ENCODE measurements around the gene PCCA.
A peak's percentile ranks its signal among the peaks of the same experiment; 100 is the strongest.
"Not testable (repeated sequence)": the region's sequence is repeated elsewhere in the genome, so short reads cannot be mapped to it uniquely, and the experiment has no call there.

The PCCA gene

DNA sequence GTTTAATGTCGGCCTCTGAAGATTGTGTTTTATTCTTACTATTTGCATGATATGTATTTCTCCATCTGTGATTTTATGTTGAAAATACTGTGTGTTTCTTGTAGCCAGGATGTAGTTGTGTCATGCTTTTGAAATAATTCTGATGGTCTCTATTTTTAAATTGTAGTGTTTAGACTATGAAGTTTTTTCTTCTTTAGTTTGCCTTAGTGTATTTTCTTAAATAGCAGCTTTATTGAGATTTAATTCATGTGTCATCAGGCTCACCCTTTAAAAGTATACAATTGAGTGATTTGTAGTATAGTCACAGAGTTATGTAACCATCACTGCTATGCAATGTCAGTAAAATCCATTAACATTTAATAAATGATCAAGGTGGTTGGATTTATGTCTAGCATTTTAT lies 74.5 kb downstream of the PCCA start:
- in situ Hi-C loops (cut with MboI; ENCODE audit: low sequenced_read_pairs), result no loop called here
- H3K9me3 ChIP-seq, result no peaks in the 10 kb centered on the region
- H3K36me3 ChIP-seq (replicated peaks), result no peaks in the 10 kb centered on the region
- peaks cover 4% of the 10 kb centered on the region for H3K4me1 ChIP-seq
- H3K4me3 ChIP-seq, result no peak overlapping the region
- no peaks in the 10 kb centered on the region for H3K27me3 ChIP-seq (ENCODE audit: low read depth)
- no peak for DNase-seq (ENCODE audit: low spot score in 2 of 2)

DNA sequence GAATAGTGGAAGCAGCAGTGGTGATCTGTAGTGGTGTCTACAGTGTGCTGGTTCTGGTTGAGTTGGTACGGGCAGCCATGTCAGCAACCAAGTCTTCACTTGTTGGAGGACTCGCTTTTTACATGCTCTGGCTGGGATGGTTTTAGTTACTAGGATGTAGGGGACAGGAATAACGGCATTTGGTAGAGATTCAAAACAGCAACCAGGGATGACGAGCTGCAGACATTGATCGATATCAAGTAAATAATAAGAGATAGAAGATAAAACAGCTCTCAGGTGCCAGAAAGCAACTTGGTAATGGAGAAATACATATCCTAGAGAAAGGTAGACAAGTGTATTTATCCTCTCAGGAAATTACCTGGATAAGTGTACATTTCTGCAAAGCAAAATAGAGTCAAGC lies 84.3 kb downstream of the PCCA start:
- no peak overlapping the region for H3K4me3 ChIP-seq
- H3K36me3 ChIP-seq (replicated peaks), result no peaks in the 10 kb centered on the region
- H3K4me1 ChIP-seq, result peaks cover 22% of the 10 kb centered on the region
- H3K27me3 ChIP-seq (ENCODE audit: low read depth), result no peaks in the 10 kb centered on the region
- no peak for DNase-seq (ENCODE audit: low spot score in 2 of 2)
- H3K9me3 ChIP-seq, result no peaks in the 10 kb centered on the region
- in situ Hi-C loops (cut with MboI; ENCODE audit: low sequenced_read_pairs), result no loop called here

DNA sequence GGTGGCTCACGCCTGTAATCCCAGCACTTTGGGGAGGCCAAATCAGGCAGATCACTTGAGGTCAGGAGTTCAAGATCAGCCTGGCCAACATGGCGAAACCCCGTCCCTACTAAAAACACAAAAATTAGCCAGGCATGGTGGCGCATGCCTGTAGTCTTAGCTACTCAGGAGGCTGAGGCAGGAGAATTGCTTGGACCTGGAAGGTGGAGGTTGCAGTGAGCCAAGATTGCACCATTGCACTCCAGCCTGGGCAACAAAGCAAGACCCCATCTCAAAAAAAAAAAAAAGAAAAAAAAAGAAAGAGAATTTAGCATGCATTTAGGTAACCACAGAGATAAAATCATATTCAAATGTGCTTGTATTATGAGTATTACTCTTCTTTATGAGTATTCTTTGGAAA lies 85.6 kb downstream of the PCCA start:
- H3K27me3 ChIP-seq (ENCODE audit: low read depth); DNase-seq (ENCODE audit: low spot score in 2 of 2); H3K4me3 ChIP-seq; H3K9me3 ChIP-seq; H3K4me1 ChIP-seq; in situ Hi-C loops (cut with MboI; ENCODE audit: low sequenced_read_pairs); H3K36me3 ChIP-seq (replicated peaks): not testable (repeated sequence)

DNA sequence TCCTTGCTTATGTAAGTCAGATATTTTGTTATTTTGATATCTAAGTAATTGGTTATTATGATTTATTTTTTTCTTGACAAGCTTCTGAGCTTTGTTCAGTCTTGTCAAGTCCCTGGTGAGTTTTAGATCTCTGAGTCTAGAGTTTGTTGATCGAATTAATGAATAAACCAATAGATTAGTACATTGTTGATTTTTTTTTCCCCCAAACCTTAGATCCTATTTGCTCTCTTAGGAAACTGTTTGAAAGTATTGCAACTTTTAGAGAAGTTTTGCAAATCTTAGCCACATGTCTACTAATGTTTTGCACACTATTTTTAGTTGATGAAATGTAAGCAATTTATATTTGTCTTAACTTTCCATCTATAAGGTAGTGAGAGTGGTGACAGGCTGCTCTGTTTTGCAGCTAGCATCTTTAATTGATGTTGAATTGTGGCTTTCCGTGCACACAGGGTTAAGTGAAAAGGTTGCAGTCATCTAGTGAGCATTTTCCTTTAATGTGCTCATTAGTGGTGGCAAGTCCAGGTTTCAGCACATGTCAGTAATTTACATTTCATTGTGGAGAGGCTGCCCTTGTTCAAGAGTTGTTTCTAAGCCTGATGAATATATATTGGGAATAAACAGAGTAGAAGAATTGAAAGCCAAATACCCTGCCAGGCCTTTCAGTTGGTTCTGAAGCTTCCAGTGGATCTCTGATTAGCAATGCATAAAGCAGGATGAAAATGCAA lies 86.3 kb downstream of the PCCA start:
- Histone ChIP-seq H3K4me3 (no peak overlapping the region), H3K36me3 (replicated peaks) (no peaks in the 10 kb centered on the region), H3K4me1 (peaks cover 10% of the 10 kb centered on the region), H3K9me3 (no peaks in the 10 kb centered on the region), H3K27me3 (ENCODE audit: low read depth) (no peaks in the 10 kb centered on the region)
- peak; percentile 11 to 28 for DNase-seq (ENCODE audit: low spot score in 2 of 2)
- in situ Hi-C loops (cut with MboI; ENCODE audit: low sequenced_read_pairs), result no loop called here

DNA sequence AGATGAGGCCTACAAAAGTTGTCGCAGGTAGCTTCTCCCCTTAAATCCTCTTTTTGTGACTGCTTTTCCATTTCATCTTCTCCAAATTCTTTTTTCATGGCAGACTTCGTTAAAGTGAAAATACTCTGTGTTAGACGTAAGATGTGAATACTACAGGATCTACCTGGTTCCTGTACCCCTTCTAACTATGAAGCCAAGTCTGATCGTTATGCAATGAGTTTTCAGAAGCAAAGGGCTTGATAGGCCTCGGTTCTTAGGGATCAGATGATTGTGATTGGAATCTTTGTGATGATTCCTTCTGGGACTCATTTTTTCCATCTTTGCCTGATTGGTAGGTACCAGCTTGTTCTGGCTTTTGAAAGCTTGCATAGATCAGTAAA lies 86.9 kb downstream of the PCCA start:
- DNase-seq (ENCODE audit: low spot score in 2 of 2), result no peak
- no peaks in the 10 kb centered on the region for H3K36me3 ChIP-seq (replicated peaks)
- in situ Hi-C loops (cut with MboI; ENCODE audit: low sequenced_read_pairs), result no loop called here

DNA sequence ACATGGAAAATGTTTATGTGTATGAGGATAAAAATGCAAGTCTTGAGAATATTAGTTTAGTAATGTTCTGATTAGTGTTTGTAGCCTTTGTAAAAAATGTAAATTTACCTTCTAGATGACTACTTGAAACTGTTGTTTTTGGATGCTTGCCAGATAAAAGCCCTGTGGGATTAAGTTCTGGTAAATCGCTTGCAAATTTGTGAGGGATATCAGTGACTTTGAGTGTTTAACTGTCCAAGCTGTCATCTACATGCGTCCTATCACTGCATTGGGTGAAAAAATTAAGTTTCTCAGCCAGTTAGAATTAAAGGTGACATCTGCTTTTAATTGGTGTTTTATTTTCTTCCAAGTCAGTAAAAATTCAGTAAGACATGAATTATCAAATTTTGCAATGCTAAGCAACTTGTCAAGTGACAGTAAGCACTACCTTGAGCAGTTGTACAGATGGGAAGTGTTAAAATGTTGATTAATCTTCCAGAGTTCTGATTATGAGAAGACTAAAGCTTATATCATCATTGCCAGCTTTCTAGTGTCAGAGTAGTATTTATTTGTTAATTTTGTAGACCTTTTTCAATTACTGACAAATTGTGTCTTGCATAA lies 88.0 kb downstream of the PCCA start:
- Histone ChIP-seq H3K36me3 (replicated peaks) (no peaks in the 10 kb centered on the region), H3K4me3 (no peak overlapping the region), H3K9me3 (no peaks in the 10 kb centered on the region), H3K4me1 (peaks cover 10% of the 10 kb centered on the region), H3K27me3 (ENCODE audit: low read depth) (no peaks in the 10 kb centered on the region)
- in situ Hi-C loops (cut with MboI; ENCODE audit: low sequenced_read_pairs), result no loop called here
- DNase-seq (ENCODE audit: low spot score in 2 of 2), result peak; percentile 57 to 71

More for the DNA sequence above, 86.9 kb downstream of the PCCA start:
- no peaks in the 10 kb centered on the region for H3K27me3 ChIP-seq (ENCODE audit: low read depth)
- peaks cover 10% of the 10 kb centered on the region for H3K4me1 ChIP-seq
- no peaks in the 10 kb centered on the region for H3K9me3 ChIP-seq
- no peak overlapping the region for H3K4me3 ChIP-seq

DNA sequence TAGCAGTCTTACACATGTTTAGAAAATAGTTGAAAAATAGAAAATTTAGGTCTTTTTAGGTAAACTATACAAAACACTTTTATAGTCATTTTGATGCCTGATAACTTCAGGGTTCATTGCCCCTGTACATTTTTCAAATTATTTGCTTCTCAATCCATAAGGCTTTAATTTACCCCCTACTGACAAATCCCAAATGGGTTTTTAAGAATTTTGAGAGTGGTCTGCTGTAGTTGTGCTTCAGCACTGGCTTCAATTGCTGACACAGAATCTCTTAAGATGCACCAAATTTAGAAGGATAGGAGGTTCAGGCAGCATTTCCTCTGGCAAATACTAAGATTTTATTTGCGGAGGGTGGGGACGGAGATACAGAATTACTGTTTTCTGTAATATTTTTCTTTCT lies 89.4 kb downstream of the PCCA start:
- Histone ChIP-seq H3K27me3 (ENCODE audit: low read depth) (no peaks in the 10 kb centered on the region), H3K36me3 (replicated peaks) (no peaks in the 10 kb centered on the region), H3K9me3 (no peaks in the 10 kb centered on the region), H3K4me1 (peaks cover 10% of the 10 kb centered on the region), H3K4me3 (no peak overlapping the region)
- DNase-seq (ENCODE audit: low spot score in 2 of 2), result no peak
- in situ Hi-C loops (cut with MboI; ENCODE audit: low sequenced_read_pairs), result no loop called here

DNA sequence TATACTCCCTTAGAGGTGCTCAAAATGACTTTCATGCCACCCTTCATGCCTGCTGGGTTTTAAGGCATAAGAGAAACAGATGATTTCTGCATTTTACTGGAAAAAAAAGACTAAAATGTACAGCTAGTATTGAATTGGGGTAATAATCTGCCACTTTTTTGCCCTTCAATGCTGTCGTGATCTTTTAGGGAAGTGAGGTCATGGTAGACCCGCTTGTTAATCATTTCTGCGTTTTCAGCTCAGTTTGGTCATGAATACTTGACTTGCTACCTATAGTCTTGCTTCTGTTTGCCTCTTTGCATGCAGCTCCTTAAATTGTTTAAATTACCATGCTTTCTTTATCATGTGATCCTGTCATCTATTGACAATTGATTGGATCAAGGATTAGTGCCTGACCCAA lies 90.4 kb downstream of the PCCA start:
- in situ Hi-C loops (cut with MboI; ENCODE audit: low sequenced_read_pairs), result no loop called here

DNA sequence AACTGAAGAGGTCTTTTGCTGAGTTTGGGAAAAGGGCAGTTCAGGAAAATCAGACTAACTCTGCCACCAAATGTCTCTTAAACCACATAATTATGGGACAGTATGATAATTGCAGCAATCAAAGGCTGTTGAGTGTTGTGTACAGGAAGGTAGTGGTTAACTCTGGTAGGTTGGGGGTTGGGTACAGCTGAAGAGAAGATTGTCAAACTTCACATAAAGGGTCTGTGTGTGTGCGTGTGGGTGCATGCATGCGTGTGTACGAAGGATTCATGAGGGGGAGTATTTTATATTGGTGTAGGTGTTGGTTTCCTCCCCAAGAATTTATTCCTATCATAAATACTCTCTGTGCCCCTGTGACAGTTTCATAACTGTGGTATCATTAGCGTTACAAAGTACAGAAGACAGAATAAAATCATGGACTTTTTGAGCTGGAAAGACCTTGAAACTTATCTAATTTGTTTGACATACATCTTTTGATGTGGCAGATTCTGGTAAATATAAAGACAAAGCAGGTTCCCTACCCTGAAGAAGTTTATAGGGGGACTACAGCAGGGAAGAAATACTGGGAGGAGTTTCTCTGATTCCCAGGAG lies 94.1 kb downstream of the PCCA start:
- no peaks in the 10 kb centered on the region for H3K27me3 ChIP-seq (ENCODE audit: low read depth)
- H3K9me3 ChIP-seq, result no peaks in the 10 kb centered on the region
- in situ Hi-C loops (cut with MboI; ENCODE audit: low sequenced_read_pairs), result no loop called here
- no peak overlapping the region for H3K4me3 ChIP-seq
- no peak for DNase-seq (ENCODE audit: low spot score in 2 of 2)
- H3K36me3 ChIP-seq (replicated peaks), result no peaks in the 10 kb centered on the region
- H3K4me1 ChIP-seq, result no peaks in the 10 kb centered on the region

More for the DNA sequence above, 90.4 kb downstream of the PCCA start:
- H3K27me3 ChIP-seq (ENCODE audit: low read depth), result no peaks in the 10 kb centered on the region
- H3K4me3 ChIP-seq, result no peak overlapping the region
- no peaks in the 10 kb centered on the region for H3K36me3 ChIP-seq (replicated peaks)
- no peaks in the 10 kb centered on the region for H3K9me3 ChIP-seq
- DNase-seq (ENCODE audit: low spot score in 2 of 2), result no peak
- H3K4me1 ChIP-seq, result peaks cover 10% of the 10 kb centered on the region

DNA sequence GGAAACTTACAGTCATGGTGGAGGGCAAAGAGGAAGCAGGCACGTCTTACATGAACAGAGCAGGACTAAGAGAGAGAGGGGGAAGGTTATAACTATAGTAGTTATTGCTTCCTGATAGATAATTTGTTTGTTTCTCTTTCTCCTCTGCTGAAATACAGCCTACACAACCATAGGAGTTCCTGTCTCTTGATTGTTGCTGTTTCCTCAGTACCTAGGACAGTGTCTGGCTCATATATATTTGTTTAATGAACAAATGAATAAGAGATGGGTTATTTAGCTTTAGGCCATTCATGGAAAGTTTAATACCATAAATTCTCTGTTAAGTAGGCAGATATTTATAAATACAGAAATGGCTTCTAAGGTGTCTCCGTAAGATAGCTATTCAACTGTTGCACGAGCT lies 95.2 kb downstream of the PCCA start:
- no peak for DNase-seq (ENCODE audit: low spot score in 2 of 2)
- no peaks in the 10 kb centered on the region for H3K9me3 ChIP-seq
- H3K4me1 ChIP-seq, result no peaks in the 10 kb centered on the region
- no peaks in the 10 kb centered on the region for H3K36me3 ChIP-seq (replicated peaks)
- in situ Hi-C loops (cut with MboI; ENCODE audit: low sequenced_read_pairs), result no loop called here
- no peaks in the 10 kb centered on the region for H3K27me3 ChIP-seq (ENCODE audit: low read depth)
- H3K4me3 ChIP-seq, result no peak overlapping the region

DNA sequence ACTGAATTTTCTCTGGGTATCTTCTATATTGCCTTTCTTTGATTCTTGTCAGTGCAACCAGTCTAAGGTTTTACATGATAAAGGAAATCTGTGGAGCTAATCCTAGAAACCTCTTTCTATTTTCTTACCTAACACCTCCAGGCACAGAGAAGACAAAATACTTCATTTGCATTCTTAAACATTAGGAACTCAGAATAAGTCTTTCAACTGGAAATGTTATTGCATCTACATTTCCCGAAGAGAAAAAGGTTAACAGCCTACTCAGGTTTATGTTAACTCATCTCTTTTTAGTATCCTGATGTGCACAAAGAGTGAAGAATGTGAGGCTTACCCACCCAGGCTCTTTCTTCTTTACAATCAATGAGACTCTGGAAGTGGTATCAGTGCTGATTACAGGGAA lies 106.7 kb downstream of the PCCA start:
- Histone ChIP-seq H3K4me3 (no peak overlapping the region), H3K4me1 (peaks cover 14% of the 10 kb centered on the region), H3K9me3 (no peaks in the 10 kb centered on the region), H3K27me3 (ENCODE audit: low read depth) (peaks cover 5% of the 10 kb centered on the region), H3K36me3 (replicated peaks) (no peaks in the 10 kb centered on the region)
- DNase-seq (ENCODE audit: low spot score in 2 of 2), result peak; percentile 39 to 100
- in situ Hi-C loops (cut with MboI; ENCODE audit: low sequenced_read_pairs), result no loop called here

DNA sequence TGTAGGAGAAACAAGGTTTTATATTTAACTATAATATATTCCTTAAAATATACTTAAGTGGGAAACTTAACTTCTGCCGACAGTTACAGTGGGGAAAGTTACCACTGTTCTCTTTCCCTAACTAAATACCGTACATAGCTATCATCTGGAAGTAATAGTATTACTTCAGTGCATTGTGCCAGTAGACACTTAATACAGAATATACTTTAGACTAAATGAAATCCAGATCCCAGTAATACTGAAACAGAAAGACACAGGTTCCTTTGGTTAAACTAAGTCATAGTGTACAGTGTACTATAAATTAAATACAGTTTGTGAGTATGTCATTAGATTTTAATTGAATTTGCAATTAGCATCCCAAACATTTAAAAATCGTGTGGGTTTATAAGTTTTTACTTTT lies 107.5 kb downstream of the PCCA start:
- no peaks in the 10 kb centered on the region for H3K9me3 ChIP-seq
- H3K36me3 ChIP-seq (replicated peaks), result no peaks in the 10 kb centered on the region
- in situ Hi-C loops (cut with MboI; ENCODE audit: low sequenced_read_pairs), result no loop called here
- peaks cover 5% of the 10 kb centered on the region for H3K27me3 ChIP-seq (ENCODE audit: low read depth)
- H3K4me1 ChIP-seq, result peaks cover 14% of the 10 kb centered on the region
- no peak for DNase-seq (ENCODE audit: low spot score in 2 of 2)
- H3K4me3 ChIP-seq, result no peak overlapping the region

DNA sequence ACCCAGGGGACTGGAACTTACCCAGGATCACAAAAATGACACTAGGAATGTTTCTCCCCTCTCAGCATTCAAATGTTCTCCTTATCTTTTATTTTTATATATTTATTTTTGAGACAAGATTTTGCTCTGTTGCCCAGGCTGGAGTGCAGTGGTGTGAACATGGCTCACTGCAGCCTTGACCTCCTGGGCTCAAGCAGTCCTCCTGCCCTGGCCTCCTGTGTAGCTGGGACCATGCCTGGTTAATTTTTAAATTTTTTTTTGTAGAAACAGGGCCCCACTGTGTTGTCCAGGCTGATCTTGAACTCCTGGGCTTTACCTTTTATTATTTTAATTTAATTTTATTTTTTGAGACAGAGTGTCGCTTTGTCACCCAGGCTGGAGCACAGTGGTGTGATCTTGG lies 108.2 kb downstream of the PCCA start:
- Histone ChIP-seq H3K4me1 (peaks cover 14% of the 10 kb centered on the region), H3K4me3 (no peak overlapping the region), H3K27me3 (ENCODE audit: low read depth) (peaks cover 5% of the 10 kb centered on the region; the same call in 1 of the 2 replicates), H3K9me3 (no peaks in the 10 kb centered on the region), H3K36me3 (replicated peaks) (no peaks in the 10 kb centered on the region)
- no peak for DNase-seq (ENCODE audit: low spot score in 2 of 2)
- in situ Hi-C loops (cut with MboI; ENCODE audit: low sequenced_read_pairs), result no loop called here

DNA sequence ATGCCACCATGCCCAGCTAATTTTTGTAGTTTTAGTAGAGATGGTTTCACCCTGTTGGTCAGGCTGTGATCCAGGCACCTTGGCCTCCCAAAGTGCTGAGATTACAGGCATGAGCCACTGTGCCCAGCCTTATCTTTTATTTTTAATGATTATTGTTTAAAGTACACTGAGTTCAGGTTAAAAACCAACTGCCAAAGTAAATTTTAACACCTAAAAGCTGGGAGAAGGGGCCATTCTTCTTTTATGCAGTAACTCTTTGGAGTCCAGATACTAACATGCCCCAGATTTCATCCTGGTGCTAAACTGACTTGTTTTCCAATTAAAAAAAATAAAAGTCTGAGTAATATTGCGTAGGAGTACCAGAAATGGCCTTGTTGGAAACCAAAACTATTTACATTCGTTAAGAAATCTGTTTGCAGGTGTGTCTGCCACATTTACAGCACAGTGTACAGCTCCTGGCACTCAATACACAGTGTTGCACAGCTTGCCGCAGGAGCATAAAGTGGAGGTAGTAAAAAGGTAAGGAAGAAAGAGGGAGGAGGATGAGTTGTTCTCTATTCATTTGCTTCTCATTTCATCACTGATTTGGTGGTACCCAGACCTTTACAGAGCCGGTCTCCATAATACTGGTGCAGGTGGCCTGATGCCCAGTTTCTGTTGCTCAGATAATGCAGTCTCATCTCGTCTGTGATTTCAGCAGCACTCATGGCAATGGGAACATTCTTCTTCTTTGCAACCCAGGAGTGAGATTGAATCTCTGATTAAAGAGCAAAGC lies 108.9 kb downstream of the PCCA start:
- Histone ChIP-seq H3K9me3 (no peaks in the 10 kb centered on the region), H3K36me3 (replicated peaks) (no peaks in the 10 kb centered on the region), H3K4me1 (peaks cover 14% of the 10 kb centered on the region), H3K4me3 (no peak overlapping the region), H3K27me3 (ENCODE audit: low read depth) (peaks cover 5% of the 10 kb centered on the region; the same call in 1 of the 2 replicates)
- in situ Hi-C loops (cut with MboI; ENCODE audit: low sequenced_read_pairs), result no loop called here
- no peak for DNase-seq (ENCODE audit: low spot score in 2 of 2)

Measured in HAP-1 (cell line).